Vagina (tissue), 2 donors: ENCODE results near the gene AAGAB. TPM values are rescaled to one million over a fixed set of nuclear protein-coding genes. Genes with fewer than 3 reads are reported as not detected.

ENCODE experiments used
- DNase-seq, 2 donors: peaks; one replicate each; pipeline ENCODE4 v3.0.0-alpha.2; 2017; ENCODE audit errors: extremely low spot score in 2 of 2
- H3K27ac ChIP-seq: fragments of 200-600 bp; sonication (generic); one replicate; pipeline ENCODE4 v1.5.1; 2019
- H3K27me3 ChIP-seq: fragments of 200-600 bp; sonication (generic); one replicate; pipeline ENCODE4 v1.5.1; 2019
- H3K36me3 ChIP-seq, 2 donors: fragments of 200-600 bp; sonication (generic); one replicate each; pipeline ENCODE4 v1.5.1; 2017 to 2019
- H3K4me1 ChIP-seq: fragments of 200-600 bp; sonication (generic); one replicate; pipeline ENCODE4 v1.5.1; 2019
- H3K4me3 ChIP-seq, 2 donors: fragments of 200-600 bp; sonication (generic); 1 replicate in 1 of 2; 2 replicates in 1 of 2; pipeline ENCODE4 v1.5.1; 2016 to 2019
- H3K9me3 ChIP-seq: fragments of 200-600 bp; sonication (generic); one replicate; pipeline ENCODE4 v1.5.1; 2019
- CTCF ChIP-seq, 3 experiments: fragments of 450-650 bp in 2 of 3; fragments of 200-600 bp in 1 of 3; sonication (generic) in 1 of 3; IDR thresholded peaks; one replicate each; pipeline ENCODE4 v1.5.1; 2017 to 2019; ENCODE audit warnings: antibody characterized with exemption in 3 of 3, mild to moderate bottlenecking in 2 of 3, moderate library complexity in 2 of 3
- POLR2A ChIP-seq, 2 donors: fragments of 450-650 bp; IDR thresholded peaks; one replicate each; pipeline ENCODE4 v1.6.1; 2017; ENCODE audit warnings: antibody characterized with exemption in 2 of 2, mild to moderate bottlenecking in 2 of 2, moderate library complexity in 2 of 2
- POLR2AphosphoS5 ChIP-seq, 2 donors: sonication (generic); formaldehyde crosslinking; IDR thresholded peaks; one replicate each; pipeline ENCODE4 v1.9.0; 2017; ENCODE audit warnings: antibody characterized with exemption in 2 of 2, mild to moderate bottlenecking in 2 of 2, low read depth in 1 of 2; ENCODE audit not compliant: insufficient read depth in 1 of 2
- intact Hi-C: fragments of 100-400 bp; cut with DNase I; formaldehyde crosslinking; loops from one replicate; pipeline ENCODE4 v1.15.1; 2023
- total RNA-seq: library from RNA; depleted of rRNA; stranded (reverse); fragments of >200 nt; gene quantifications from one replicate; pipeline ENCODE4 v1.2.3, GENCODE V29; 2016

AAGAB gene
- total RNA-seq, 1 donor from 2014 or later = 41.0 TPM

DNA sequence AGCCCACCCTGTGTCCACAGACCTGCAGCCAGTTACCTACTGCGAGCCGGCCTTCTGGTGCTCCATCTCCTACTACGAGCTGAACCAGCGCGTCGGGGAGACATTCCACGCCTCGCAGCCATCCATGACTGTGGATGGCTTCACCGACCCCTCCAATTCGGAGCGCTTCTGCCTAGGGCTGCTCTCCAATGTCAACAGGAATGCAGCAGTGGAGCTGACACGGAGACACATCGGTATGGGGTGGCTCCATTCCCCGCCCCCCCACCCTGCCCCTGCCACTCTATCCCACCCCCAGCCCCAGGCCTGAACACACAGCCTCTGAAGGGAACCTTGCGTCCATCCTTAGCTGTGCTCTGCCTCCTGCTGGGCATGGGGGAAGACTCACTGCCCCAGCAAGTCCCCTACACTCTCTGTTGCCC, 73.2 kb downstream of the AAGAB start:
- Histone ChIP-seq H3K27ac (no peak overlapping the region), H3K4me3 (no peak overlapping the region), H3K36me3 (peaks cover 0 to 14% of the 10 kb centered on the region in 2 donors), H3K27me3 (no peaks in the 10 kb centered on the region), H3K9me3 (no peaks in the 10 kb centered on the region), H3K4me1 (peaks cover 63% of the 10 kb centered on the region)
- no peak for DNase-seq
- intact Hi-C loops = loop anchor here (10.0 kb wide), 1 partner anchor 56 kb away; no protein-coding TSS in a partner anchor
- TF ChIP-seq POLR2AphosphoS5 (IDR thresholded peaks at IDR 0.05; ENCODE audit: insufficient read depth in 1 of 2, low read depth in 1 of 2) (no peak), POLR2A (IDR thresholded peaks at IDR 0.05) (no peak), CTCF (IDR thresholded peaks at IDR 0.05) (no peak)

GRCh38 chr15:67180514-67181191, 73.8 kb downstream of the AAGAB start:
- Histone ChIP-seq H3K27me3 (no peaks in the 10 kb centered on the region), H3K27ac (no peak overlapping the region), H3K4me1 (peaks cover 63% of the 10 kb centered on the region), H3K9me3 (no peaks in the 10 kb centered on the region), H3K4me3 (no peak overlapping the region), H3K36me3 (peaks cover 0 to 14% of the 10 kb centered on the region in 2 donors)
- intact Hi-C loops = loop anchor here (10.0 kb wide), 1 partner anchor 56 kb away; no protein-coding TSS in a partner anchor
- TF ChIP-seq CTCF (IDR thresholded peaks at IDR 0.05) (no peak), POLR2A (IDR thresholded peaks at IDR 0.05) (no peak), POLR2AphosphoS5 (IDR thresholded peaks at IDR 0.05; ENCODE audit: insufficient read depth in 1 of 2, low read depth in 1 of 2) (no peak)
- peak in 1 of 2 donors; percentile 46 for DNase-seq

- Histone ChIP-seq H3K27me3 (no peaks in the 10 kb centered on the region), H3K36me3 (peaks cover 0 to 12% of the 10 kb centered on the region in 2 donors), H3K4me3 (no peak overlapping the region), H3K27ac (no peak overlapping the region), H3K4me1 (peaks cover 63% of the 10 kb centered on the region), H3K9me3 (no peaks in the 10 kb centered on the region)
- DNase-seq = no peak
- intact Hi-C loops = loop anchor here (10.0 kb wide), 1 partner anchor 55 kb away; no protein-coding TSS in a partner anchor
- TF ChIP-seq CTCF (IDR thresholded peaks at IDR 0.05) (no peak), POLR2AphosphoS5 (IDR thresholded peaks at IDR 0.05; ENCODE audit: insufficient read depth in 1 of 2, low read depth in 1 of 2) (no peak), POLR2A (IDR thresholded peaks at IDR 0.05) (no peak)
Observed at GRCh38 chr15:67180035-67180434, 74.4 kb downstream of the AAGAB start.

- Histone ChIP-seq H3K4me1 (peaks cover 63% of the 10 kb centered on the region), H3K9me3 (no peaks in the 10 kb centered on the region), H3K4me3 (no peak overlapping the region), H3K27ac (no peak overlapping the region), H3K36me3 (peaks cover 0 to 7% of the 10 kb centered on the region in 2 donors), H3K27me3 (no peaks in the 10 kb centered on the region)
- TF ChIP-seq POLR2A (IDR thresholded peaks at IDR 0.05) = no peak
- TF ChIP-seq CTCF (IDR thresholded peaks at IDR 0.05) = no peak
- TF ChIP-seq POLR2AphosphoS5 (IDR thresholded peaks at IDR 0.05; ENCODE audit: insufficient read depth in 1 of 2, low read depth in 1 of 2) = no peak
- intact Hi-C loops = no loop called here
- DNase-seq = no peak
Observed at GRCh38 chr15:67179411-67179995, 75.0 kb downstream of the AAGAB start.
